ENCODE data around the gene FRMPD4.

Gene FRMPD4

GRCh38 chrX:12767856-12768255, 629.6 kb downstream of the FRMPD4 start:
- TF ChIP-seq, protein P1, sequence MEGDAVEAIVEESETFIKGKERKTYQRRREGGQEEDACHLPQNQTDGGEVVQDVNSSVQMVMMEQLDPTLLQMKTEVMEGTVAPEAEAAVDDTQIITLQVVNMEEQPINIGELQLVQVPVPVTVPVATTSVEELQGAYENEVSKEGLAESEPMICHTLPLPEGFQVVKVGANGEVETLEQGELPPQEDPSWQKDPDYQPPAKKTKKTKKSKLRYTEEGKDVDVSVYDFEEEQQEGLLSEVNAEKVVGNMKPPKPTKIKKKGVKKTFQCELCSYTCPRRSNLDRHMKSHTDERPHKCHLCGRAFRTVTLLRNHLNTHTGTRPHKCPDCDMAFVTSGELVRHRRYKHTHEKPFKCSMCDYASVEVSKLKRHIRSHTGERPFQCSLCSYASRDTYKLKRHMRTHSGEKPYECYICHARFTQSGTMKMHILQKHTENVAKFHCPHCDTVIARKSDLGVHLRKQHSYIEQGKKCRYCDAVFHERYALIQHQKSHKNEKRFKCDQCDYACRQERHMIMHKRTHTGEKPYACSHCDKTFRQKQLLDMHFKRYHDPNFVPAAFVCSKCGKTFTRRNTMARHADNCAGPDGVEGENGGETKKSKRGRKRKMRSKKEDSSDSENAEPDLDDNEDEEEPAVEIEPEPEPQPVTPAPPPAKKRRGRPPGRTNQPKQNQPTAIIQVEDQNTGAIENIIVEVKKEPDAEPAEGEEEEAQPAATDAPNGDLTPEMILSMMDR (IDR thresholded peaks at IDR 0.05), result no peak
- H3K27ac ChIP-seq, result no peak overlapping the region

GRCh38 chrX:12768491-12768890, 630.2 kb downstream of the FRMPD4 start:
- TF ChIP-seq, protein P1 (IDR thresholded peaks at IDR 0.05), result no peak
- TF ChIP-seq ZFX (IDR thresholded peaks at IDR 0.05; ENCODE audit: borderline replicate concordance), result no peak
- no peak overlapping the region for H3K27ac ChIP-seq

DNA sequence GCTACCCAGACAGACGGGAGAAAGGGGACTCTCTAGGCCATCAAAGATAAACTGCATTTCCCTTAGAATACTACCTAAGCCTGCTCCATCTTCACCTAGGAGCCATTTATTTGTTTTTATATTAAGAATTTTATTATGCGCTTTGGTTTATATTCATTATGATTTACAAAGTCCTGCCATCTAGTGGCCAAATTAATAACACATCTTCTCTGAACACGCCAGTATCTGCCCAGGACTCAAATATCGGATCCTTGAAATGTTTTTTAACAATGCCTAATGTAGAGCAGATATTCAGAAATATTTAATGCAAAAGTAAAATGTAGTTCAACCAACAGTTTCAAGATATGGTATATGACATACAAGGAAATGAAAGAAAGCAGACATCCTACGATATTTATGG, 632.2 kb downstream of the FRMPD4 start:
- H3K27ac ChIP-seq, result no peak overlapping the region
- TF ChIP-seq ZFX (IDR thresholded peaks at IDR 0.05; ENCODE audit: borderline replicate concordance), result no peak
- TF ChIP-seq, protein P1 (IDR thresholded peaks at IDR 0.05), result peak; percentile 62

GRCh38 chrX:12771445-12772069, 633.3 kb downstream of the FRMPD4 start:
- no peak overlapping the region for H3K27ac ChIP-seq
- no peak for TF ChIP-seq ZFX (IDR thresholded peaks at IDR 0.05; ENCODE audit: borderline replicate concordance)
- TF ChIP-seq, protein P1 (IDR thresholded peaks at IDR 0.05), result peak; percentile 79

All from 22Rv1 (cell line).